GM18511 (cell line): Measurements from ENCODE around the gene CRABP2.

ENCODE experiments used
- ATAC-seq: cut with Tn5 transposase; IDR thresholded peaks from one replicate; pipeline ENCODE4 v1.9.1; 2021; ENCODE audit warnings: mild to moderate bottlenecking, moderate library complexity; ENCODE audit not compliant: unreplicated experiment

Gene CRABP2

GRCh38 chr1:156656806-156657740 lies 48.3 kb downstream of the CRABP2 start:
- no peak for ATAC-seq

GRCh38 chr1:156655904-156656516 lies 49.4 kb downstream of the CRABP2 start:
- ATAC-seq: no peak

GRCh38 chr1:156655151-156655903 lies 50.1 kb downstream of the CRABP2 start:
- no peak for ATAC-seq

GRCh38 chr1:156654700-156655099 lies 50.7 kb downstream of the CRABP2 start:
- no peak for ATAC-seq

GRCh38 chr1:156652992-156653355 lies 52.4 kb downstream of the CRABP2 start:
- ATAC-seq: no peak

GRCh38 chr1:156652131-156652991 lies 53.0 kb downstream of the CRABP2 start:
- no peak for ATAC-seq
